Endothelial cell of umbilical vein (primary cell): ENCODE measurements around the gene SOD3.

ENCODE experiments used
- CTCF ChIP-seq, 2 donors: IDR thresholded peaks; 1 replicate in 1 of 2; 2 replicates in 1 of 2; pipeline ENCODE4 v1.5.1; 2011; ENCODE audit warnings: low read length in 2 of 2, mild to moderate bottlenecking in 2 of 2, moderate library complexity in 2 of 2, control low read depth in 1 of 2, inconsistent platforms in 1 of 2, low read depth in 1 of 2; ENCODE audit not compliant: insufficient read depth in 1 of 2; ENCODE audit errors: extremely low read depth in 1 of 2
- EZH2 ChIP-seq: IDR thresholded peaks from 2 replicates; pipeline ENCODE4 v1.6.1; 2012; ENCODE audit warnings: borderline replicate concordance, low read depth, mild to moderate bottlenecking, moderate library complexity, low read length, inconsistent platforms; ENCODE audit not compliant: severe bottlenecking
- FOS ChIP-seq: IDR thresholded peaks from 2 replicates; pipeline ENCODE4 v1.6.1; 2011; ENCODE audit warnings: mild to moderate bottlenecking, low read length, moderate library complexity, borderline replicate concordance; ENCODE audit not compliant: insufficient read depth
- GATA2 ChIP-seq: IDR thresholded peaks from 2 replicates; pipeline ENCODE4 v1.7.0; 2011; ENCODE audit warnings: low read depth, mild to moderate bottlenecking, moderate library complexity, mixed read lengths, low read length; ENCODE audit not compliant: insufficient read length, insufficient read depth
- JUN ChIP-seq: IDR thresholded peaks from 2 replicates; pipeline ENCODE4 v1.6.1; 2011; ENCODE audit warnings: borderline replicate concordance, low read depth; ENCODE audit not compliant: insufficient read length, insufficient read depth
- MAX ChIP-seq: IDR thresholded peaks from 2 replicates; pipeline ENCODE4 v1.6.1; 2011; ENCODE audit not compliant: insufficient read depth, insufficient read length
- MYC ChIP-seq: IDR thresholded peaks from one replicate; pipeline ENCODE4 v1.6.1; 2011; ENCODE audit warnings: mild to moderate bottlenecking, low read depth, low read length
- POLR2A ChIP-seq: IDR thresholded peaks from 2 replicates; pipeline ENCODE4 v1.6.1; 2012; ENCODE audit warnings: low read depth, mild to moderate bottlenecking, control low read depth, low read length
- POLR2AphosphoS5 ChIP-seq: IDR thresholded peaks from 2 replicates; pipeline ENCODE4 v1.6.1; 2012; ENCODE audit warnings: low read depth, mild to moderate bottlenecking, control low read depth, low read length, moderate library complexity; ENCODE audit not compliant: insufficient read depth

GRCh38 chr4:24801136-24801855, 5.9 kb downstream of the SOD3 start:
- TF ChIP-seq CTCF (IDR thresholded peaks at IDR 0.05; ENCODE audit: extremely low read depth in 1 of 2, insufficient read depth in 1 of 2, low read depth in 1 of 2, low read length in 2 of 2) = no peak
- TF ChIP-seq POLR2AphosphoS5 = no peak
- no peak for TF ChIP-seq MAX
- no peak for TF ChIP-seq POLR2A
- TF ChIP-seq EZH2 = no peak
- no peak for TF ChIP-seq GATA2
- no peak for TF ChIP-seq MYC
- TF ChIP-seq JUN = no peak
- TF ChIP-seq FOS = no peak
